H1 (cell line): Measurements from ENCODE around the gene VEPH1. TPM values are rescaled to one million over a fixed set of nuclear protein-coding genes. Genes with fewer than 3 reads are reported as not detected.

Experiments used
- CTCF ChIA-PET: fragments of 300-600 bp; sonication (Branson Sonifier 250); formaldehyde crosslinking; loops from one replicate; lab custom pipeline; 2021; ENCODE audit not compliant: partially characterized antibody; lab: Charles Lee
- POLR2A ChIA-PET: fragments of 300-600 bp; sonication (Branson Sonifier 250); formaldehyde crosslinking; loops from one replicate; lab custom pipeline; 2021; ENCODE audit warnings: inconsistent platforms; ENCODE audit not compliant: partially characterized antibody; lab: Charles Lee
- DNase-seq, 2 experiments: peaks; one replicate each; pipeline versions ENCODE4 v3.0.0 to v3.0.0-alpha.2; 2010 to 2022; ENCODE audit warnings: low spot score in 2 of 2, low read depth in 1 of 2, mixed read lengths in 1 of 2
- FAIRE-seq: peaks from 2 replicates; lab custom pipeline; 2011; peaks lifted over from hg19 to GRCh38; lab: Jason Lieb, UNC
- H2AFZ ChIP-seq: 2 replicates; pipeline ENCODE4 v1.8.1; 2012; ENCODE audit warnings: low read length, inconsistent platforms
- H2AK5ac ChIP-seq: 2 replicates; pipeline ENCODE4 v1.6.1; 2013; ENCODE audit warnings: low read depth, low read length
- H2BK120ac ChIP-seq: replicated peaks from 2 replicates; pipeline ENCODE3; 2013; ENCODE audit warnings: low read depth, low read length, inconsistent platforms
- H2BK12ac ChIP-seq: 2 replicates; pipeline ENCODE4 v1.6.1; 2013; ENCODE audit warnings: low read depth, low read length
- H2BK15ac ChIP-seq: 2 replicates; pipeline ENCODE4 v1.6.1; 2013; ENCODE audit warnings: low read length
- H2BK20ac ChIP-seq: 2 replicates; pipeline ENCODE4 v1.6.1; 2013; ENCODE audit warnings: low read length
- H2BK5ac ChIP-seq: 2 replicates; pipeline ENCODE4 v1.6.1; 2013; ENCODE audit warnings: low read depth, low read length
- H3K14ac ChIP-seq: 2 replicates; pipeline ENCODE4 v1.6.1; 2013; ENCODE audit warnings: inconsistent platforms; ENCODE audit not compliant: insufficient read length
- H3K18ac ChIP-seq: 2 replicates; pipeline ENCODE4 v1.6.1; 2013; ENCODE audit warnings: low read length; ENCODE audit errors: extremely low read depth
- H3K23ac ChIP-seq: 2 replicates; pipeline ENCODE4 v1.6.1; 2013; ENCODE audit warnings: inconsistent platforms; ENCODE audit not compliant: insufficient read length
- H3K23me2 ChIP-seq: 2 replicates; pipeline ENCODE4 v1.6.1; 2013; ENCODE audit warnings: low read depth, low read length
- H3K27ac ChIP-seq: 2 replicates; pipeline ENCODE4 v1.6.1; 2011; ENCODE audit warnings: low read depth, low read length, inconsistent platforms
- H3K27me3 ChIP-seq, 4 experiments: replicated peaks in 1 of 4; 1 replicate in 1 of 4; 2 replicates in 3 of 4; pipeline versions ENCODE4 v1.6.1 to v1.8.1; 2011 to 2013; ENCODE audit warnings: low read length in 3 of 4, mild to moderate bottlenecking in 3 of 4, inconsistent platforms in 2 of 4, mixed read lengths in 2 of 4, moderate library complexity in 1 of 4; ENCODE audit not compliant: control insufficient read depth in 3 of 4, insufficient read depth in 3 of 4; ENCODE audit errors: extremely low read depth in 1 of 4
- H3K36me3 ChIP-seq, 4 experiments: 2 replicates each; pipeline versions ENCODE4 v1.6.1 to v1.8.1; 2011 to 2013; ENCODE audit warnings: mild to moderate bottlenecking in 4 of 4, low read length in 3 of 4, moderate library complexity in 2 of 4, control low read depth in 1 of 4, inconsistent platforms in 1 of 4; ENCODE audit not compliant: insufficient read depth in 4 of 4, control insufficient read depth in 2 of 4
- H3K4ac ChIP-seq: replicated peaks from 2 replicates; pipeline ENCODE3; 2013; ENCODE audit warnings: low read length, low read depth, mixed read lengths, inconsistent platforms; ENCODE audit not compliant: insufficient read length
- H3K4me1 ChIP-seq, 4 experiments: replicated peaks in 1 of 4; 1 replicate in 1 of 4; 2 replicates in 3 of 4; pipeline versions ENCODE4 v1.6.1 to v1.8.1; 2011 to 2013; ENCODE audit warnings: low read length in 3 of 4, inconsistent platforms in 2 of 4, mixed read lengths in 1 of 4; ENCODE audit not compliant: insufficient read depth in 4 of 4, control insufficient read depth in 3 of 4
- H3K4me2 ChIP-seq, 2 experiments: 2 replicates each; pipeline versions ENCODE4 v1.6.1 to v1.8.1; 2011 to 2013; ENCODE audit warnings: low read depth in 2 of 2, low read length in 2 of 2, control low read depth in 1 of 2, inconsistent platforms in 1 of 2, mild to moderate bottlenecking in 1 of 2; ENCODE audit not compliant: insufficient read depth in 1 of 2
- H3K4me3 ChIP-seq, 4 experiments: fragments of 200-600, 300-600 bp in 1 of 4; sonication (generic), shearing (Covaris generic), sonication (Bioruptor Twin) in 1 of 4; 2 replicates each; pipeline versions ENCODE4 v1.5.1 to v1.8.1; 2011 to 2016; ENCODE audit warnings: low read length in 4 of 4, low read depth in 3 of 4, control low read depth in 2 of 4, inconsistent platforms in 2 of 4, mild to moderate bottlenecking in 2 of 4, mixed read lengths in 1 of 4, moderate library complexity in 1 of 4; ENCODE audit not compliant: insufficient read depth in 2 of 4; ENCODE audit errors: extremely low read depth in 1 of 4
- H3K56ac ChIP-seq: replicated peaks from 2 replicates; pipeline ENCODE3; 2013; ENCODE audit warnings: low read depth, mild to moderate bottlenecking, mixed read lengths, low read length, inconsistent platforms; ENCODE audit not compliant: insufficient read length
- H3K79me1 ChIP-seq: 2 replicates; pipeline ENCODE4 v1.6.1; 2013; ENCODE audit warnings: low read depth, low read length, control low read depth
- H3K79me2 ChIP-seq, 2 experiments: 2 replicates each; pipeline versions ENCODE4 v1.6.1 to v1.8.1; 2012 to 2013; ENCODE audit warnings: low read length in 2 of 2, mild to moderate bottlenecking in 2 of 2, inconsistent platforms in 1 of 2; ENCODE audit not compliant: insufficient read depth in 2 of 2, control insufficient read depth in 1 of 2
- H3K9ac ChIP-seq, 4 experiments: replicated peaks in 1 of 4; 1 replicate in 1 of 4; 2 replicates in 3 of 4; pipeline versions ENCODE4 v1.6.1 to v1.8.1; 2011 to 2013; ENCODE audit warnings: low read depth in 3 of 4, low read length in 3 of 4, control low read depth in 2 of 4, mild to moderate bottlenecking in 2 of 4, moderate library complexity in 2 of 4, inconsistent platforms in 1 of 4; ENCODE audit errors: extremely low read depth in 1 of 4
- H3K9me3 ChIP-seq, 2 experiments: 2 replicates each; pipeline versions ENCODE4 v1.6.1 to v1.8.1; 2012 to 2013; ENCODE audit warnings: mild to moderate bottlenecking in 2 of 2, moderate library complexity in 2 of 2, control low read depth in 1 of 2, inconsistent platforms in 1 of 2, low read depth in 1 of 2, low read length in 1 of 2, mixed read lengths in 1 of 2; ENCODE audit not compliant: insufficient read depth in 2 of 2
- H4K20me1 ChIP-seq, 2 experiments: replicated peaks in 1 of 2; 2 replicates each; pipeline versions ENCODE3 to v1.8.1; 2011 to 2013; ENCODE audit warnings: inconsistent platforms in 2 of 2, low read length in 2 of 2, mild to moderate bottlenecking in 1 of 2; ENCODE audit not compliant: insufficient read depth in 2 of 2, control insufficient read depth in 1 of 2
- H4K5ac ChIP-seq: 2 replicates; pipeline ENCODE4 v1.6.1; 2013; ENCODE audit warnings: low read length, low read depth, mixed read lengths, inconsistent platforms; ENCODE audit not compliant: insufficient read length
- H4K8ac ChIP-seq: 2 replicates; pipeline ENCODE4 v1.8.0; 2013; ENCODE audit warnings: mild to moderate bottlenecking, moderate library complexity, low read length, inconsistent platforms; ENCODE audit not compliant: insufficient read depth; ENCODE audit errors: extremely low read depth
- H4K91ac ChIP-seq: replicated peaks from 2 replicates; pipeline ENCODE3; 2013; ENCODE audit warnings: low read length, mixed read lengths, inconsistent platforms; ENCODE audit not compliant: insufficient read length
- CREB1 ChIP-seq: IDR thresholded peaks from 2 replicates; pipeline ENCODE4 v1.6.1; 2012; ENCODE audit warnings: inconsistent platforms
- RAD21 ChIP-seq, 2 experiments: IDR thresholded peaks in 1 of 2; conservative IDR thresholded peaks in 1 of 2; 2 replicates each; pipeline ENCODE4 v1.6.1; 2011; ENCODE audit warnings: low read depth in 2 of 2, low read length in 2 of 2, improper control_type of control experiment in 1 of 2, inconsistent platforms in 1 of 2, mild to moderate bottlenecking in 1 of 2, moderate library complexity in 1 of 2
- WGBS, 2 experiments: shearing (Covaris generic) in 1 of 2; methylation state at CpG; one replicate each; pipeline versions ENCODE4 v1.1.6 to v1.1.7; 2013 to 2015; ENCODE audit warnings: low lambda C conversion rate in 2 of 2, mixed read lengths in 2 of 2, inconsistent platforms in 1 of 2, low coverage in 1 of 2, missing lambda C conversion rate in 1 of 2; ENCODE audit not compliant: insufficient replicate concordance in 2 of 2, insufficient coverage in 1 of 2, insufficient read length in 1 of 2; ENCODE audit errors: extremely low coverage in 1 of 2, missing lambda C conversion rate in 1 of 2; 5-methylcytosine and 5-hydroxymethylcytosine counted together
- polyA plus RNA-seq, 7 experiments: library from polyadenylated mRNA; depleted of rRNA in 3 of 7; stranded (reverse) in 5 of 7; unstranded in 2 of 7; fragments of >200 nt in 5 of 7; fragments of 200-250 nt in 2 of 7; gene quantifications; 1 replicate in 5 of 7; 2 replicates in 1 of 7; 4 replicates in 1 of 7; pipeline versions ENCODE4 v1.2.1 to v1.2.3, GENCODE V29; 2011 to 2013; ENCODE audit warnings: missing spikeins in 2 of 7, mixed read lengths in 2 of 7
- total RNA-seq: library from RNA; stranded (reverse); fragmentation: NEBNext Ultra II Directional; extraction: Animal tissue kit (Norgen Biotek cat#: 25700); gene quantifications from 2 replicates; pipeline ENCODE4 v1.2.1, GENCODE V29; 2021
- TF ChIP-seq, protein P1 (sequence below), 3 experiments: IDR thresholded peaks; 1 replicate in 2 of 3; 2 replicates in 1 of 3; pipeline versions ENCODE4 v1.5.1 to v1.6.1; 2011; ENCODE audit warnings: low read length in 3 of 3, mild to moderate bottlenecking in 3 of 3, inconsistent platforms in 2 of 3, low read depth in 1 of 3, moderate library complexity in 1 of 3; ENCODE audit not compliant: insufficient read depth in 1 of 3; ENCODE audit errors: control extremely low read depth in 1 of 3

Gene VEPH1
- total and polyA plus RNA-seq, 2 of the 8 experiments (the other 6 are each of a cell fraction or from before 2014, with no cell fraction given) = 12.0 to 18.3 TPM

DNA sequence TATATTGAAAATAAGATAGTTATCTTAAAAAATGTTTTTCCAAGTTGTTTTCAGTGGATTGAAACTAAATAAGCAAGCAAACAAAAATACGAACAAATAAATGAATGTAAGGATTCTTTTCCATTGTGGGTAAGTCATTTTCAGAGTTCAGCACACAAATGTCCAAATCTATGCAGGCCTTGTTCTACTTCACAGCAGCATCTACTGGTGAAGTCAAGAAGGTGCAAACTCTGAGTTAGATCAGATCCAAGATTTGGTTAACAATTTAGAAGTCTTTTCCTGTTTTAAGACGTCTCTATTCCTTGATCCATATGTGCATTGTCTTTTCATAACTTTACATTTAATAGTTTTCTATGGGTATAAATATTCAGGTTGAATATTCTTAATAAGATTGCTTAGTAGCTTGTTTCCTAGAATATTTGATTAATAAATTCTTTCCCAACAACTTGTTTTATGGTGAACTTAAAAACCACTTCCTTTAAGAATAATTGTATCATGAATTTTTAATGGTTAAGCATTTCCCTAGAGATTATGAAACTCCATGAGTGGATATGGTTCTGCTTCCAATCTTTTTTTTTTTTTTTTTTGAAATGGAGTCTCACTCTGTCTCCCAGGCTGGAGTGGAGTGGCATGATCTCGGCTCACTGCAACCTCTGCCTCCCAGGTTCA, 56.1 kb downstream of the VEPH1 start:
- CTCF ChIA-PET = interaction anchor here (0.7 to 1.4 kb wide), 2 partner anchors 73 to 283 kb away, joined by 4 read pairs; no protein-coding TSS in a partner anchor

More for the DNA sequence above, 56.1 kb downstream of the VEPH1 start:
- Histone ChIP-seq H3K9ac (no peak overlapping the region), H2BK5ac (no peak overlapping the region), H2BK20ac (no peak overlapping the region), H4K5ac (no peak overlapping the region), H3K23ac (no peak overlapping the region), H4K91ac (no peak overlapping the region), H3K56ac (no peak overlapping the region), H4K20me1 (no peaks in the 10 kb centered on the region), H2AK5ac (no peak overlapping the region), H3K27ac (no peak overlapping the region), H3K27me3 (peaks cover 0 to 1% (median 0%) of the 10 kb centered on the region in 4 experiments; a peak in 1 of 7 replicates), H4K8ac (no peak overlapping the region), H2AFZ (no peak overlapping the region), H3K4me2 (no peak overlapping the region), H3K18ac (no peak overlapping the region), H2BK15ac (no peak overlapping the region), H3K79me1 (no peaks in the 10 kb centered on the region), H3K23me2 (no peaks in the 10 kb centered on the region), H3K14ac (no peak overlapping the region), H2BK12ac (no peak overlapping the region), H3K4me3 (no peak overlapping the region), H3K4me1 (no peaks in the 10 kb centered on the region), H2BK120ac (no peak overlapping the region), H3K9me3 (no peaks in the 10 kb centered on the region), H3K36me3 (no peaks in the 10 kb centered on the region), H3K4ac (no peak overlapping the region), H3K79me2 (no peaks in the 10 kb centered on the region)
- WGBS, 2 experiments = 86% methylated on average over 3 of the region's 3 CpGs; no CpG with 5 or more reads in 1 of the 2 experiments
- TF ChIP-seq, protein P1, sequence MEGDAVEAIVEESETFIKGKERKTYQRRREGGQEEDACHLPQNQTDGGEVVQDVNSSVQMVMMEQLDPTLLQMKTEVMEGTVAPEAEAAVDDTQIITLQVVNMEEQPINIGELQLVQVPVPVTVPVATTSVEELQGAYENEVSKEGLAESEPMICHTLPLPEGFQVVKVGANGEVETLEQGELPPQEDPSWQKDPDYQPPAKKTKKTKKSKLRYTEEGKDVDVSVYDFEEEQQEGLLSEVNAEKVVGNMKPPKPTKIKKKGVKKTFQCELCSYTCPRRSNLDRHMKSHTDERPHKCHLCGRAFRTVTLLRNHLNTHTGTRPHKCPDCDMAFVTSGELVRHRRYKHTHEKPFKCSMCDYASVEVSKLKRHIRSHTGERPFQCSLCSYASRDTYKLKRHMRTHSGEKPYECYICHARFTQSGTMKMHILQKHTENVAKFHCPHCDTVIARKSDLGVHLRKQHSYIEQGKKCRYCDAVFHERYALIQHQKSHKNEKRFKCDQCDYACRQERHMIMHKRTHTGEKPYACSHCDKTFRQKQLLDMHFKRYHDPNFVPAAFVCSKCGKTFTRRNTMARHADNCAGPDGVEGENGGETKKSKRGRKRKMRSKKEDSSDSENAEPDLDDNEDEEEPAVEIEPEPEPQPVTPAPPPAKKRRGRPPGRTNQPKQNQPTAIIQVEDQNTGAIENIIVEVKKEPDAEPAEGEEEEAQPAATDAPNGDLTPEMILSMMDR (IDR thresholded peaks at IDR 0.05; ENCODE audit: control extremely low read depth in 1 of 3, insufficient read depth in 1 of 3, low read depth in 1 of 3, low read length in 3 of 3) = peak in 2 of 3 experiments; percentile 4 to 30; a peak in 1 of 4 replicates
- no peak for TF ChIP-seq CREB1
- peak; percentile 30 to 46 for TF ChIP-seq RAD21 (IDR thresholded peaks at IDR 0.05 in 1 of 2, conservative IDR thresholded peaks at IDR 0.05 in 1 of 2; ENCODE audit: low read depth in 2 of 2, low read length in 2 of 2)
- POLR2A ChIA-PET = interaction anchor here (0.6 to 1.8 kb wide), 2 partner anchors 9 to 34 kb away, joined by 4 read pairs; no protein-coding TSS in a partner anchor
- DNase-seq (no peak), FAIRE-seq (no peak)
